Fibroblast of skin of right quadriceps (primary cell): ENCODE measurements around the gene CFAP410.
"Not testable (repeated sequence)": the region's sequence is repeated elsewhere in the genome, so short reads cannot be mapped to it uniquely, and the experiment has no call there.

Experiments
- DNase-seq: peaks from one replicate; pipeline ENCODE4 v3.0.0-alpha.2; 2013

The CFAP410 gene

DNA sequence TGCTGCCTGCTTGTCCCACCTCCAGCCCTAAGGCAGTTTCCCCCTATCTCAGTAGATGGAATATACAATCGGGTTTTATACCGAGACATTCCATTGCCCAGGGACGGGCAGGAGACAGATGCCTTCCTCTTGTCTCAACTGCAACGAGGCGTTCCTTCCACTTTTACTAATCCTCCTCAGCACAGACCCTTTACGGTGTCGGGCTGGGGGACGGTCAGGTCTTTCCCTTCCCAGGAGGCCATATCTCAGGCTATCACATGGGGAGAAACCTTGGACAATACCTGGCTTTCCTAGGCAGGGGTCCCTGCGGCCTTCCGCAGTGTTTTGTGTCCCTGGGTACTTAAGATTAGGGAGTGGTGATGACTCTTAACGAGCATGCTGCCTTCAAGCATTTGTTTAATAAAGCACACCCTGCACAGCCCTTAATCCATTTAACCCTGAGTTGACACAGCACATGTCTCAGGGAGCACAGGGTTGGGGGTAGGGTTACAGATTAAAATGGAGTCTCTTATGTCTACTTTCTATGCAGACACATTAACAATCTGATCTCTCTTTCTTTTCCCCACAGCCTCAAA, 55.9 kb downstream of the CFAP410 start:
- DNase-seq: not testable (repeated sequence)

DNA sequence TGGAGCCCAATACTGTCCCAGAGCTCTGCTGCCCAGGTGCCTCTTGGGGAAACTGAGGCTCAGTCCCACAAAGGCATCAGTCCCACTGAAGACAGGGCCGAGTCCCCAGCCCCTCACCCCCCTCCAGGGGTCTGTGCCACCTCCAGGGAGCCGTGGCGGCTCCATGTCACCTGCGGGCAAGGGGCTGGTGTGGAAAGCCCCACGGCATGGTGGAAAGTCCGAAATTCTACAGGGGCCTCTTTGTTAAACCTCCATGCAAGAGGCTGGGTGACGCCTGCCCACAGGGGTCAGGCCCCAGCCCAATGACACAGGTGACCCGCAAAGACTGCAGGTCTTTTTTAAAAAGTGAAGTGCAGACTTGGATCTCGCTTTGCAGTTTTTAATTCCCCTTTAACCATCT, 56.8 kb downstream of the CFAP410 start:
- no peak for DNase-seq

DNA sequence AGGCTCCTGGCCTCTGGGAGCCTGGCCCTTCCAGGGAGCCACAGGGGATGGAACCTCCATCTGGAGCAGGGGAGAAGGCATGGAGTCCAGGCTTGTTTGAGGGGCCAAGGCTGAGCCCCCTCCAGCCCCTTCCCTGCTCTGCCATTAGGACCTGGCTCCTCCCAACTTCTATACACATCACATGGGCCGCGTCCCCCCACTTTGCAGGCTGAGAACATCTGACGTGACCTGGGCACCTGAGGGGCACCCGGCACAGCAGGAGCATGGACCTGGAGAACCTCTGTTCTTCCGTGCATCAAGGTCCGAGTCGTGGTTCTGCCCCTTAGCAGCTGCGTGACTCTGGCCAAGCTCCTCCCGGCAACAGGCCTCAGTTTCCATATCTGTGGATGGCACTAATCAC, 57.4 kb downstream of the CFAP410 start:
- no peak for DNase-seq

DNA sequence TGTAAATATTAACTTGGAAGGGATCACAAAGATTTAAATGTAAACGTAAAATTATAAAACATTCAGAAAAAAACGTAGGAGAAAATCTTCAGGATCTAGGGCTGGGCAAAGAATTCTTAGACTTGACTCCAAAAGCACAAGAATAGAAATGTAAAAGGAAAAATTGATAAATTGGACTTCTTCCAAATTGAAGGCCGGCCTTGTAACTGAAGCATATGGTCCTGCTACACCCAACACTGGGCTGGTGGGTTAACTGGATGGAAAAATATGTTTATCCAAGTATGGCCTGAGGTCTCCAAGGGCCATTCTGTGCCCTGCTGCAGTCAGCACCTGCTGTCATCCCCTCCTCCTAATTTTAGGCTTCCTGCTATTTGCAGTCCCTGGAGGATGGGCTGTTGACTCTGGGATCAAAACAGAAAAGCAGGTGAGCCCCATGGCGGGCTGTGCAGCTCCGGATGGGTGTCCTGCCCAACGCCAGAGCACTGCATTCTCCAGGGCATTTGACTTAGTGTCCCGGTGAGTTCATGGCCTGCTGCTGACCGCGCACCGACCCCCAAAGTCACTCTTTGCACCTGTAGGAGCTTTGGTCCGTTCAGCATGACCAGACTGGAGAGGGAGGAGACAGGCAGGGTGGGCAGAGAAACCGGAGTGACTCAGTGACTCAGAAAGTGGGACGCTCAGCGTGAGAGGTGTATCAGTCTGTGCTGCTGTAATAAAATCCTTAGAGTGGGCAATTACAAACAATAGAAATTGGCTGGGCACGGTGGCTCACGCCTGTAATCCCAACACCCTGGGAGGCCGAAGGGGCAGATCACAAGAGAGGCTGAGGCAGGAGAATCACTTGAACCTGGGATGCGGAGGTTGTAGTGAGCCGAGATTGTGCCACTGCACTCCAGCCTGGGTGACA, 59.6 kb downstream of the CFAP410 start:
- no peak for DNase-seq
